PFSK-1 (cell line): ENCODE results near the gene PC.

Experiments used
- POLR2AphosphoS5 ChIP-seq: IDR thresholded peaks from 2 replicates; pipeline ENCODE4 v1.6.1; 2012; ENCODE audit warnings: low read depth, mild to moderate bottlenecking, control low read depth, low read length, moderate library complexity
- SIN3A ChIP-seq: IDR thresholded peaks from 2 replicates; pipeline ENCODE4 v1.6.1; 2012; ENCODE audit warnings: mild to moderate bottlenecking, low read length, moderate library complexity, borderline replicate concordance; ENCODE audit not compliant: insufficient read depth

DNA sequence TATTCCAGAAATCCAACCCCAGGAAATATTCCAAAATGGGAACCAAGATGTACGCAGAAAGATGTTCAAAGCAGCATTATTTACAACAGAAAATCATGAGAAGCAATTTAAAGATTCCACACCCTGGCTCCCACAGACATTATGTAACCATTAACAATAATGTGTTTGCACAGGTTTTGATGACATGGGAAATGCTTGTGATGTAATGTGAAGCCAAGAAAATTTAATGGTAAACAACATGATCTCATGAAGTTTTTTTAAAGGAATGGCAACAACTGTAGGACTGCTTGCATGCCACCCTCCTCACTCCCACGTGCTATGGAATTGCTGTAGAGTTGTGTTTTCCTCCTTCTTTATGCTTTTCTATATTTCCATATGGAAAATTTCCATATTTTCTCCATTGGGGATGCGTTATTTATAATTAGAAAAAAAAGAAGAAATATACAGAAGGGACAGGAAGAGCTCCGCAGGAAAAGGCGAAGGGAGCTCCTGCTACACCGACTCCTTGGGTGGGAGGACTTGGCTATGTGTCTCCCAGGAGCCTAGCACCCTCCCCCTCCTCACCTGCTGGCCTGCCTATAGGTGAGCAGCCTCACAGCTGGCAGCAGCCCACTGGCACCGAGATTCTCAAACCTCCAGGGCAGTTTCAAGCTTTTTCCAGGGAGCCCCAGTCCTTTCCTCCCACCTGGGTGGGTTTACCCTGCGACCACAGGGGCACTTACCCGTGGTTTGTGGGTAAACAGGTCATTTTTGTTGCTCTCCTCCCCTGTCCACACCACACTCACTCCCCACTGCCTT lies 80.4 kb downstream of the PC start:
- no peak for TF ChIP-seq SIN3A
- no peak for TF ChIP-seq POLR2AphosphoS5
